ENCODE data around the gene NRP1. TPM values are rescaled to one million over a fixed set of nuclear protein-coding genes. Genes with fewer than 3 reads are reported as not detected.
A peak's percentile ranks its signal among the peaks of the same experiment; 100 is the strongest.

Gene NRP1
- total and polyA plus RNA-seq, 8 donors = 79.8 to 203 (median 164) TPM

DNA sequence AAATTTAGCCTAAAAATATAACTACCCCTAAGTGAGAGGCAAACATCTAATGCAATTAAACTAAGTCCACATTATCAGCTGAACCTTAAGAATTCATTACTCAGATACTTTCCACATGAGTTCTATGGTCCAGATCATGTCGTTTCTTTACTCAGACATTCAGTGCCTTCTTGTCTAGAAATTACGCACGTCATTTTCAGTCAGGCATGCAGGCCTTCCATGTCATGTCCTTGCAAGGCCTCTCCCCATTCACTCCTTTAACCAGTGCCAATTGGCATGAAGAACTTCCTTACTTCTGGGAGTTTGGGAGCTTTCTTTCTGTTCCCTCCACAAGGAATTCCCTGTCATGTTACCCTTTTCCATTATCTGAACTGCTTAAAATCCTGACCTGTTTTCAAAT, 118.8 kb downstream of the NRP1 start:
- Histone ChIP-seq H3K9me3 (no peaks in the 10 kb centered on the region), H3K27me3 (no peaks in the 10 kb centered on the region), H3K4me3 (no peak overlapping the region), H3K4me1 (peaks cover 13 to 17% of the 10 kb centered on the region in 2 donors), H3K36me3 (peaks cover 0 to 49% of the 10 kb centered on the region in 2 donors), H3K27ac (peak overlapping the region in 1 of 2 donors; percentile 2)
- no peak for DNase-seq
- no peak for ATAC-seq
- intact Hi-C loops (cut with DNase I) = no loop called here
- TF ChIP-seq, protein P1, sequence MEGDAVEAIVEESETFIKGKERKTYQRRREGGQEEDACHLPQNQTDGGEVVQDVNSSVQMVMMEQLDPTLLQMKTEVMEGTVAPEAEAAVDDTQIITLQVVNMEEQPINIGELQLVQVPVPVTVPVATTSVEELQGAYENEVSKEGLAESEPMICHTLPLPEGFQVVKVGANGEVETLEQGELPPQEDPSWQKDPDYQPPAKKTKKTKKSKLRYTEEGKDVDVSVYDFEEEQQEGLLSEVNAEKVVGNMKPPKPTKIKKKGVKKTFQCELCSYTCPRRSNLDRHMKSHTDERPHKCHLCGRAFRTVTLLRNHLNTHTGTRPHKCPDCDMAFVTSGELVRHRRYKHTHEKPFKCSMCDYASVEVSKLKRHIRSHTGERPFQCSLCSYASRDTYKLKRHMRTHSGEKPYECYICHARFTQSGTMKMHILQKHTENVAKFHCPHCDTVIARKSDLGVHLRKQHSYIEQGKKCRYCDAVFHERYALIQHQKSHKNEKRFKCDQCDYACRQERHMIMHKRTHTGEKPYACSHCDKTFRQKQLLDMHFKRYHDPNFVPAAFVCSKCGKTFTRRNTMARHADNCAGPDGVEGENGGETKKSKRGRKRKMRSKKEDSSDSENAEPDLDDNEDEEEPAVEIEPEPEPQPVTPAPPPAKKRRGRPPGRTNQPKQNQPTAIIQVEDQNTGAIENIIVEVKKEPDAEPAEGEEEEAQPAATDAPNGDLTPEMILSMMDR (IDR thresholded peaks at IDR 0.05) = no peak

DNA sequence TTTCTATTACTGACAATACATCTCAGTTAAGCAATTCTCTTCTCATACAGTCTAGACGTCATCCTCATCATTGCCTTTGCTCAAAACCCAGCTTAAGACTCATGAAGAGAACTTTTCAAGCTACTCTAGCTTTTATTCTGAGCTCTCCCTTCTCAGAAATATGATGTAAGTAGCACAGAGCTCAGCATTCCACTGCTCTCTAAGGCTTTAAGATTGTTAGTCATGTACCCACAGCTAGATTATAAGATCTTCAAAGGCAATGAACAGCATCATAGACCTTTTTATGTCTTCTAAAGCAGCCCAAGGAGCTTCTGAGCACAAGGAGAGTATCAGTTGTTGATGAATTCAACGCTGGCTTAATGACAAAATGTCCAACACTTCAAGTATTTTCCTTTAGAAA, 119.3 kb downstream of the NRP1 start:
- TF ChIP-seq, protein P1 (IDR thresholded peaks at IDR 0.05) = no peak
- H3K4me1 ChIP-seq = peaks cover 13 to 17% of the 10 kb centered on the region in 2 donors
- no peaks in the 10 kb centered on the region for H3K9me3 ChIP-seq
- intact Hi-C loops (cut with DNase I) = no loop called here
- H3K36me3 ChIP-seq = peaks cover 0 to 45% of the 10 kb centered on the region in 2 donors
- H3K4me3 ChIP-seq = no peak overlapping the region
- H3K27ac ChIP-seq = no peak overlapping the region
- no peak for DNase-seq
- H3K27me3 ChIP-seq = no peaks in the 10 kb centered on the region
- ATAC-seq = peak; percentile 16

DNA sequence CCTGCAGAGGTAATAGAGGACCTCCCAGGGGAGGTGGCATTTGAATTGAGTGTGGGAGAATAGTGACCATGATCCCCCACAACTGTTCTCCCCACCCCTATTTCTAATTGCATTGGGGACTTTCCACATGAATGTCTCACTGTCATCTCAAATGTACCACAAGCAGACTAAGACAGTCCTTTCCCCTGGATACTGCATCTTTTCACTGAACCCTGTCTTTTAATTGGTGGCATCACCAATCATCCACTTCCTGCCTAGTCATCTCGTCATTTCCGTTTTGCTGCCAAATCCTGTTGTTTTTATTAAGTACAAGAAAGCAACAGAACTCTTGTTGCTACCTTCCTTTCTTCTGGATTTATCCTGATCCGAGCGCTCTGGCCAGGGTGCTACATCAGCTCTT, 120.3 kb downstream of the NRP1 start:
- TF ChIP-seq, protein P1 (IDR thresholded peaks at IDR 0.05) = no peak
- ATAC-seq = no peak
- DNase-seq = no peak
- H3K27me3 ChIP-seq = no peaks in the 10 kb centered on the region
- no peaks in the 10 kb centered on the region for H3K9me3 ChIP-seq
- intact Hi-C loops (cut with DNase I) = no loop called here
- peaks cover 0 to 50% of the 10 kb centered on the region in 2 donors for H3K36me3 ChIP-seq
- H3K4me1 ChIP-seq = peaks cover 13 to 17% of the 10 kb centered on the region in 2 donors
- no peak overlapping the region for H3K27ac ChIP-seq
- H3K4me3 ChIP-seq = no peak overlapping the region

DNA sequence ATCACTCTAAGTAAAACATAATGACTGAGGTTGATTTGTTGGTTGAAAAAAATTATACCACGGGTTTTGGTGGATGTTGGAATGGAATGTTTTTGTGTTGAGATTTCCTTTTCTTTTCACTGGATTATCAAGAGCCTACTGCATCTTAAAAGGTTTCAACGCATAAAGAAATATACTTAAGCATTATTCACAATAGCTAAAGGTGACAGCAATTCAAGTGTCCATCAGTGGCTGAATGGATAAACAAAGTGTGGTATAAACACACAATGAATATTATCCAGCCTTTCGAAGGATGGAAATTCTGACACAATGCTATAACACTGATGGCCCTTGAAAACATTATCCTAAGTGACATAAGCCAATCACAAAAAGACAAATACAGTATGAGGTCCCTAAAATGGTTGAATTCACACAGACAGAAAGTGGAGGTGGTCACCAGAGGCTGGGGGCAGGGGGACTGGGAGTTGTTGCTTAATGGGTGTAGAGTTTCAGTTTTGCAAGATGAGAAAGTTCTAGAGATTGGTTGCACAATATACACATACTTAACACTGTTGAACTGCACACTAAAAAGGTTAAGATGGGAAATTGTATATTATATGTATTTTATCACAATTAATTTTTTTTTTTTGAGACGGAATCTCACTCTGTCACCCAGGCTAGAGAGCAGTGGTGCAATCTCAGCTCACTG, 122.3 kb downstream of the NRP1 start:
- peak overlapping the region; percentile 41 to 48 for H3K27ac ChIP-seq
- peak; percentile 47 for ATAC-seq

More for the DNA sequence above, 122.3 kb downstream of the NRP1 start:
- DNase-seq = peak in 1 of 4 donors; percentile 25
- peaks cover 13 to 17% of the 10 kb centered on the region in 2 donors for H3K4me1 ChIP-seq
- H3K36me3 ChIP-seq = peaks cover 0 to 55% of the 10 kb centered on the region in 2 donors
- TF ChIP-seq, protein P1 (IDR thresholded peaks at IDR 0.05) = no peak
- intact Hi-C loops (cut with DNase I) = no loop called here
- H3K27me3 ChIP-seq = no peaks in the 10 kb centered on the region
- no peak overlapping the region for H3K4me3 ChIP-seq
- H3K9me3 ChIP-seq = no peaks in the 10 kb centered on the region
